ENCODE results near the gene TRERF1.
A peak's percentile ranks its signal among the peaks of the same experiment; 100 is the strongest.

TRERF1 gene

DNA sequence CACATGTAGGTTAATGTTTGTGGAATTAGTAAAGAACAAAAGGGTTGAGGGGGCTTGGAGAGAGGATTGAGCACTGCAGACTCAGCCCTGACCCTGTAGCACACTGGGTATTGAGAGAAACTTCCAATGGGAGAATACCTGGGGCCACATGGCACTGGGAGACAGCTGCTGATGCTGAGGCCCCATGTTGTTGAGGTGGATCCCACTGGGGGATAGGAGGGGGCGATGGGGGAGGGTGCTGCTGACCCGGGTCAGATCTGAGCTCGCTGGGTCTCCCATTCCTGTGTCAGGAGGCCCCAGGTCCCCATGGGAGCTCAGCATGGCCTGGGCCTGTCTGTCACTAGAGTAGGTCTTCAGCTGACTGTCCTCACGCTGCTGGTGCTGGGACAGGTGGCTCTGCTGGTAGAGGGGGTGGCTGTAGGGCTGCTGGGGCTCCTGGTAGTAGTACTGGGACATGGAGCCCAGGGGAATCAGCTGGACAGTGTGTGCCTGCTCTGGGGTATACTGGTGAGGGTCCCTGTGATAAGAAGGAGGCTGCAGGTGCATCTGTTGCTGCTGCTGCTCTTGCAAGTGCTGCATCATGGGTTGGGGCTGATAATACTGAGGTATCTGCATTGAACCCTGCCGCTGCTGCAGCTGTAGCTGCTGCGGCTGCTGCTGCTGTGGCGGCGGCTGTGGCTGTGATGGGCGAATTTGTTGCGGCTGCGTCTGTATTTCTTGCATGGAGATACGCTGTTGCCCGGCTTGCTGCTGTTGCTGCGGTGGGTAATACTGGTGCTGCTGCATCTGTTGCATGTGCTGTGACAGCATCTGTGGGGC lies 183.5 kb downstream of the TRERF1 start:
- no peak for DNase-seq

DNA sequence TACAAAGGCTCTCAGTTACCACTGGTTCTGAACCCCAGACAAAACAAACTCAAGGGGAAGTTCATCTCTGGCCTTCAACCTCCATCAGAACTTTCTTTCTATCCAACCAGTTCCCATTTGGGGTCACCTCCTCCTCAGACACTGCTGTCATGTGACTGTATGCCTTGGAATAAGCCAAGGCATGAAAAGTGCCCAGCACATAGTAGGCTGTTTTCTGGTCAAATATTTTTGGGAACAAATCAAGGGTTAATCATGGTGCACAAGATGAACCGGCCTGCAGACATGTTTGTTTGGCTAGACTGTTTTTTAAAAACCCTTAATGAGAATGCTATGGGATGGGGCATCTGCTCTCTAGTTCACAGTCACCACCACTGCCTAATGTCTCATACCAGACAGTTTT lies 185.2 kb downstream of the TRERF1 start:
- no peak for DNase-seq

- no peak for DNase-seq
These were observed 186.8 kb downstream of the TRERF1 start for GRCh38 chr6:42264852-42265390.

GRCh38 chr6:42264162-42264851 lies 187.4 kb downstream of the TRERF1 start:
- no peak for DNase-seq

DNA sequence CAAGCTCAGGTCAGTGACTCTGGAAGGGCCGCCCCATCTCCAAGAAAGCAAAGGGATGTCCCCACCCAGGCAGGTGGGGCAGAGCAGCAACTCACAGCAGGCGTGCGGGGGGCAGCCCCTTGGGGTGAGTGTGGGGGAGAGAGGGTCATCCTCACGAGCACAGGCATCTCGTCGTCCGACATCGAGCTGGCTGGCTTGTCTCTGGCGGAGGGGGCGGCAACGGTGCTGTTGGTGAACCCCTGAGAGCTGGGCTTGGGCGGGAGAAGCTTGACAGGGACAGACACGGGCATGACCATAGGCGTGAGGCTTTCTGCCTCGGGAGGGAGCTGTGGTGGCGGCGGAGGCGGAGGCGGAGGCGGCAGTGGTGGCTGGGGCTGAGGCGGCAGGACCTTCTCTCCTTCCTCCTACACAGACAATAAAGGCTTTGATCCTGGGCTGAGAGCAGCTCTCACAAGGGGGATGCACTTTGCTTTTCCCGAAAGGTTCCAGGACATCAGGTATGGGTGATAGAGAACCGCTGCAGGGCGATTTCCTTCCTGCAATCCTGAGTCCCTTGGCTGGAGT lies 188.5 kb downstream of the TRERF1 start:
- DNase-seq, result no peak

DNA sequence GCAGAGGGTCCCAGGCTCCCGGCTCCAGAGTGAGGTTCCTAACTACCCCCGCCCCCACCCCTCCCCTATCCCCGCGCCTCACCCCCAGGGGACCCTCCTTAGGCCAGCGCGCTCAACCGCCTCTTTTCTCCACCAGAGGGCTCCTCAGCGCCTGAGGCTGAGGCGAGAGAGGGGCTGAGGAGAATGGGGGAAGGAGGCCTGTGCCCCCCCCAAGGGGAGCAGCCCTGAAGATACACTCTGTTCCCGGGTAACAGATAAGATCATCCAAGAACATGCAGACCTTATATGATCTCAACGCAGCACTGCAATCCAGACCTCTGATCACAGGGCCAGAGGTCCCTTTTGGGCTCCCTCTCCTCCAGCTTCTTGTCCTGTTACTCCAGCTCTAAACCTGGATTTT lies 190.8 kb downstream of the TRERF1 start:
- DNase-seq, result peak; percentile 49

GRCh38 chr6:42260396-42260888 lies 191.3 kb downstream of the TRERF1 start:
- DNase-seq, result peak; percentile 13

GRCh38 chr6:42259841-42260395 lies 191.8 kb downstream of the TRERF1 start:
- no peak for DNase-seq

DNA sequence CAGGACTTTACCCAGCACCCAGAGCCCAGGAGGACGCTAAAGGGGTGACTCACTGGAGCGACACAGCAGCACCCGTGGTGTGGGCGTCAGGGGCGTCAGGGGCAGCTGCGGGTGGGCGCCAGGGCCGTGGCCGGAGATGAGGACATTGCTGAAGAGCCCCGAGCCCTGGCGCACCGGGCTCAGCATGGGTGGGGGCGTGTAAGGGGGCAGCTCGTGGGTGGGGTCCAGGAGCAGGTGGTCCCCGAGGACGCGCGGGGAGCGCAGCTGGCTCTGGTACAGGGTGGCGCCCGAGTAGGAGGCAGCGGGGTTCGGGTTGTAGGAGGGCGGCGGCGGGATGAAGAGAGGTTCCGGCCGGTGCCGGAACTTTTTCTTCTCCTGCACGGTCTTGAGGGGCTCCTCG lies 192.4 kb downstream of the TRERF1 start:
- no peak for DNase-seq

GRCh38 chr6:42257614-42258013 lies 194.1 kb downstream of the TRERF1 start:
- no peak for DNase-seq

GRCh38 chr6:42257063-42257462 lies 194.7 kb downstream of the TRERF1 start:
- no peak for DNase-seq

- peak; percentile 17 for DNase-seq
These were observed 196.7 kb downstream of the TRERF1 start for GRCh38 chr6:42255050-42255449.

GRCh38 chr6:42254505-42254904 lies 197.2 kb downstream of the TRERF1 start:
- no peak for DNase-seq

DNA sequence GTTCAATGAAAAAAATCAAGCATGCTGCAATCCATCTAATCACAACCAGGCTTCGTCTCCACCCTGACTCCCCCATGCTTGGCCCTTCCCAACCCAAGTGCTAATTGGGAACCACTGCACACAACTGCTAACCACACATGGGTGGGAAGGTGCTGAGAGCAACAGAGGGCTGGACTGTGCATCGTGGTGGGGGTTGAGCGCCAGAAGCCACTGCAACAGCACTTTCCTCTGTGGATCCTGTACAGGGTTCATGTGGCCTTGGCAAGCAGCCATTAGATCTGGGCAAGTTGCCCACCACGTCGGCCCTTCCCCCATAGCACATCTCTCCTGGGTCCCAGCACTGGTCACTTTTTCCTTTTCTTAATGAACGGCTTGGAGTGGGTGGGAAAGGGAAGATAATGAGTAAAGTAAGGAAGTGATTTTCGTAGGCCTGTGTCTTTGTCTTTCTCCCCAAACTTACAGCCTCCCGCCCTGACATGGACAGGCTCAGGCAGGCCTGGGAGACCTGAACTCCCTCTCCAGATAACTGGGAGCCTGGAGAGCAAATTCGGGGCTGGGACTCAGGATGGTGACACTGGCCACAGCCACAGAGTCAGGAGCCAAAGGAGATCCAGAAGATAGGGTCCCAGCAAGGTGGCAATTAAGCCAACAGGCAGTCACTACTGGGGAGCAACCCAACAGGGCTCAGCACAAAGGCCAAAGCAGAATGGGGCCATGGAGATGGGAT lies 199.7 kb downstream of the TRERF1 start:
- no peak for DNase-seq

DNA sequence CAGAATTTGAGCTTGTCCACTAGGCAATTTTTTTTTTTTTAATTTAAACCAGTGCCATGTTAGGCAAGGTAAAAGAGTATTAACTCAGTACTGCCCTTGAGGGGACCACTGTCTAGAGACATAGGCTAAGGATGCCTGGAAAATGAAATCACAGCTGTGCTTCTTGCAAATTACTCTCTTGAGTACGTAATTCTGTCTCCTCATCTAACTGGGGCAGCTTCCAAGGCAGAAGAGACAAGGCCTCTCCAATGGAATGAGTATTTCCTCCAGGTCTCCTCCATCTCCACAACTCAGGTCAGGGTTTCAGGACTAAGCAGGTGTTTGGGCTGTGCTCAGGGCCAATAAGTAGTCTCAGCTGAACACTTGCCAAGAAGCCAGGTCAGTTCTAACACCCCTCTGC lies 200.2 kb downstream of the TRERF1 start:
- DNase-seq, result no peak

- DNase-seq, result no peak
These were observed 201.3 kb downstream of the TRERF1 start for GRCh38 chr6:42250274-42250931.

- no peak for DNase-seq
These were observed 202.4 kb downstream of the TRERF1 start for GRCh38 chr6:42249279-42249678.

GRCh38 chr6:42243046-42243445 lies 208.7 kb downstream of the TRERF1 start:
- DNase-seq, result no peak

DNA sequence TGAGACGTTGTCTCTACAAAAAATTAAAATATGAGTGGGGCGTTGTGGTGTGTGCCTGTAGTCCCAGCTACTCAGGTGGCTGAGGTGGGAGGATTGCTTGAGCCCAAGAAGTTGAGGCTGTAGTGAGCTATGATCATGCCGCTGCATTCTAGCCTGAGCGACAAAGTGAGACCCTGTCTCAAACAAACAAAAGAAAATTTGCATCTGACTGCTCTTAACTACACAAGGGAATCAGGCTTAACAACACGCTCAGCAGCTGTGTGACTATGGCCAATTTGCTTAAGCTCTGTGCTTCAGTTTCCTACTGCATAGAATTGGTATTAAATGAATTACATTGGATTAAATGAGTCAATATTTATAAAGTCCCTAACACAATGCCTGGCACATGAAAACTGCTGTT lies 209.8 kb downstream of the TRERF1 start:
- DNase-seq, result no peak

- DNase-seq, result no peak
These were observed 211.9 kb downstream of the TRERF1 start for GRCh38 chr6:42239736-42240375.

GRCh38 chr6:42239333-42239732 lies 212.4 kb downstream of the TRERF1 start:
- no peak for DNase-seq

GRCh38 chr6:42237857-42238256 lies 213.9 kb downstream of the TRERF1 start:
- no peak for DNase-seq
